Smooth muscle cell (in vitro differentiated cells): Measurements from ENCODE around the gene GNPTAB. TPM values are rescaled to one million over a fixed set of nuclear protein-coding genes. Genes with fewer than 3 reads are reported as not detected.

Experiments used
- DNase-seq: peaks from one replicate; lab custom pipeline; 2025; ENCODE audit not compliant: unreplicated experiment; lab: John Stamatoyannopoulos, UW
- H2AFZ ChIP-seq: fragments of 200-600 bp; sonication (generic); 2 replicates; pipeline ENCODE4 v1.6.0; 2016; ENCODE audit warnings: antibody characterized with exemption, low read depth, mild to moderate bottlenecking
- H3F3A ChIP-seq: fragments of 200-600 bp; sonication (generic); 2 replicates; pipeline ENCODE4 v1.6.0; 2017; ENCODE audit warnings: antibody characterized with exemption, low read depth
- H3K27ac ChIP-seq: fragments of 200-600 bp; sonication (generic); 2 replicates; pipeline ENCODE4 v1.5.1; 2016; ENCODE audit warnings: low read depth, mild to moderate bottlenecking
- H3K27me3 ChIP-seq: fragments of 200-600 bp; sonication (generic); 2 replicates; pipeline ENCODE4 v1.6.1; 2016; ENCODE audit warnings: low read depth, mild to moderate bottlenecking
- H3K36me3 ChIP-seq: fragments of 200-600 bp; sonication (generic); 2 replicates; pipeline ENCODE4 v1.5.1; 2016; ENCODE audit warnings: low read depth
- H3K4me1 ChIP-seq: fragments of 200-600 bp; sonication (generic); 2 replicates; pipeline ENCODE4 v1.5.1; 2016; ENCODE audit warnings: low read depth
- H3K4me2 ChIP-seq: fragments of 200-600 bp; sonication (generic); 2 replicates; pipeline ENCODE4 v1.6.0; 2016; ENCODE audit warnings: mild to moderate bottlenecking
- H3K4me3 ChIP-seq: fragments of 200-600 bp; sonication (generic); 2 replicates; pipeline ENCODE4 v1.5.1; 2016; ENCODE audit warnings: mild to moderate bottlenecking
- H3K79me2 ChIP-seq: fragments of 200-600 bp; sonication (generic); 2 replicates; pipeline ENCODE4 v1.6.0; 2016; ENCODE audit warnings: low read depth, mild to moderate bottlenecking
- H3K9ac ChIP-seq: fragments of 200-600 bp; sonication (generic); 2 replicates; pipeline ENCODE4 v1.6.0; 2016; ENCODE audit warnings: low read depth
- H3K9me3 ChIP-seq: fragments of 200-600 bp; sonication (generic); replicated peaks from 2 replicates; pipeline ENCODE4 v1.5.1; 2016; ENCODE audit warnings: low read depth
- H4K20me1 ChIP-seq: fragments of 200-600 bp; sonication (generic); 2 replicates; pipeline ENCODE4 v1.6.0; 2016; ENCODE audit warnings: low read depth
- WGBS: methylation state at CpG from one replicate; pipeline ENCODE4 v1.1.7; 2016; ENCODE audit warnings: low lambda C conversion rate; 5-methylcytosine and 5-hydroxymethylcytosine counted together
- polyA plus RNA-seq: library from polyadenylated mRNA; unstranded; fragments of >200 nt; fragmentation: Nextera tagmentation; extraction: Ambion mirVana; gene quantifications from 2 replicates; pipeline ENCODE4 v1.2.1, GENCODE V29; 2016
- total RNA-seq: library from RNA; depleted of rRNA; stranded (reverse); fragments of >200 nt; gene quantifications from 2 replicates; pipeline ENCODE4 v1.2.3, GENCODE V29; 2014
- TF ChIP-seq, protein P1 (sequence below): fragments of 200-600 bp; sonication (generic); IDR thresholded peaks from 2 replicates; pipeline ENCODE4 v1.5.1; 2017; ENCODE audit warnings: borderline replicate concordance, mild to moderate bottlenecking, antibody characterized with exemption; ENCODE audit not compliant: insufficient read depth, poor library complexity, severe bottlenecking

The GNPTAB gene
- total and polyA plus RNA-seq, 2 experiments from 2014 or later, result 17.9 to 23.6 TPM

DNA sequence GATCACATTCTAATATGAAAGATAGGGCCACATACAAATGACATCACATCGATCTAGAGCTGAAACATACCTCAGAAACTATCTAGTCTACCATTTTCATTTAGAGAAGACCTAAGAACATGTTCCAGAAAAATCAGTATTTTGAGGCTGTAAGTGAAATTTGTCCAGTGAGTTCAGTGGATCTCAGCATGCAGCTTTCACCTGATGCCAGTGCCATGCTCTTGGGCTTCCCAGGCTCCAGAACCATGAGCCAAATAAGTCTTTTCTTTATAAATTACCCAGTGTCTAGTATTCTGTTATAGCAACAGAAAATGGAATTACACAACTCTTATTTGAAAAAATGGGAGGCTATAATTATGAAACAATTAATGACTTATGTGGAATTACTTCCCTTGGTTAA is 124.4 kb downstream of the GNPTAB start:
- Histone ChIP-seq H3K27me3 (no peaks in the 10 kb centered on the region), H3K4me3 (no peak overlapping the region), H3K4me2 (no peak overlapping the region), H3K27ac (no peak overlapping the region), H3K36me3 (no peaks in the 10 kb centered on the region), H3F3A (no peaks in the 10 kb centered on the region), H3K9ac (no peak overlapping the region), H3K79me2 (peaks cover 11% of the 10 kb centered on the region), H2AFZ (no peak overlapping the region), H3K4me1 (no peaks in the 10 kb centered on the region), H4K20me1 (peaks cover 51% of the 10 kb centered on the region), H3K9me3 (no peaks in the 10 kb centered on the region)
- 100% methylated on average over 1 of the region's 1 CpG for whole genome bisulfite sequencing
- TF ChIP-seq, protein P1, sequence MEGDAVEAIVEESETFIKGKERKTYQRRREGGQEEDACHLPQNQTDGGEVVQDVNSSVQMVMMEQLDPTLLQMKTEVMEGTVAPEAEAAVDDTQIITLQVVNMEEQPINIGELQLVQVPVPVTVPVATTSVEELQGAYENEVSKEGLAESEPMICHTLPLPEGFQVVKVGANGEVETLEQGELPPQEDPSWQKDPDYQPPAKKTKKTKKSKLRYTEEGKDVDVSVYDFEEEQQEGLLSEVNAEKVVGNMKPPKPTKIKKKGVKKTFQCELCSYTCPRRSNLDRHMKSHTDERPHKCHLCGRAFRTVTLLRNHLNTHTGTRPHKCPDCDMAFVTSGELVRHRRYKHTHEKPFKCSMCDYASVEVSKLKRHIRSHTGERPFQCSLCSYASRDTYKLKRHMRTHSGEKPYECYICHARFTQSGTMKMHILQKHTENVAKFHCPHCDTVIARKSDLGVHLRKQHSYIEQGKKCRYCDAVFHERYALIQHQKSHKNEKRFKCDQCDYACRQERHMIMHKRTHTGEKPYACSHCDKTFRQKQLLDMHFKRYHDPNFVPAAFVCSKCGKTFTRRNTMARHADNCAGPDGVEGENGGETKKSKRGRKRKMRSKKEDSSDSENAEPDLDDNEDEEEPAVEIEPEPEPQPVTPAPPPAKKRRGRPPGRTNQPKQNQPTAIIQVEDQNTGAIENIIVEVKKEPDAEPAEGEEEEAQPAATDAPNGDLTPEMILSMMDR, result no peak
- no peak for DNase-seq

DNA sequence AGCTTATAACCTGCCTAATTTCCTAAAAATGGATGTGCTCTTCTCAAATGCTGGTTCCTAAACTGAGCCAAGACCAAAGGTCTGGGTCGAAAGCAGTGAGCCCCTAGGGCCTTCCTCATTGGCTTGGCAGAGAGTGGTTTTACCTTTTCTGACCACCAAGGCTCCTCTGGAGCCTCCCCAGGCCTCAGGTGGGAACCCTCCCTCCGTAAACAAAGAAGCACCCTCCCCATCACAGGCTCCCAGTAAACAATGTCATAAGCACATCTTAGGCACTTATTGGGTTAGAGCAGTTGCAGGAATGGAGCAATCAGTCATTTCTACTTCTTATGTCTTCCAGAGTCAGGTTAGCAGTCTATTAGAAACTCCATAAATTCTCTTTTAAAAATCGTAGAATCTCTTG is 127.3 kb downstream of the GNPTAB start:
- WGBS, result 81% methylated on average over 3 of the region's 3 CpGs
- Histone ChIP-seq H3K27me3 (no peaks in the 10 kb centered on the region), H4K20me1 (peaks cover 52% of the 10 kb centered on the region), H3K9ac (no peak overlapping the region), H3K9me3 (no peaks in the 10 kb centered on the region), H3K4me1 (no peaks in the 10 kb centered on the region), H3K27ac (no peak overlapping the region), H3F3A (no peaks in the 10 kb centered on the region), H3K4me2 (no peak overlapping the region), H3K4me3 (no peak overlapping the region), H3K79me2 (peaks cover 19% of the 10 kb centered on the region), H3K36me3 (no peaks in the 10 kb centered on the region), H2AFZ (no peak overlapping the region)
- TF ChIP-seq, protein P1, result no peak
- DNase-seq, result no peak

DNA sequence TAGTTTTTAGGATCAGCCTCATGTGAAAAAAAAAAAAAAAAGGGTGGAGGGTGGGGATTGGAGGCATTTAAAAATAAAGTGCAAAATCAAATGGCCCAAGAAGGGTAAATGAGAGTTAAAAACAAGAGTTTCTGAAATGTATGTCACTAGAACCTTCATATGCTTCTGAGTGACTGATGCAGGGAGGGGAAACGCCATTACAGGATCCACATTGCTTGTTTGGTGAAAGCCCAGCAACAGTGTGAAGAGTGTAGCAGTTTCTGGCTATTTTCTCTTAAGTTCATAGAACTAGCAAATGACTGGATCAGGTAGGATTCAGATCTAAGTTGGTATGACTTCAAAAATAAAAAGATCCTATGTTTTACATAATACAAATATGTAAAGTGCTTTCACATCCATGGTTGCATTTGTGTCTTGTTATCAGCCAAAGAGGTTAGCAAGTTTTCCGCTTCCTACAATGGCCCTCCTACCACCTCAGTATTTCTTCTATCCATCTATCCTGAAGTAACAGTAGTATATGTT is 130.4 kb downstream of the GNPTAB start:
- H3K36me3 ChIP-seq, result no peaks in the 10 kb centered on the region
- H3K4me2 ChIP-seq, result no peak overlapping the region
- peaks cover 35% of the 10 kb centered on the region for H4K20me1 ChIP-seq
- DNase-seq, result no peak
- 97% methylated on average over 2 of the region's 2 CpGs for WGBS
- peaks cover 8% of the 10 kb centered on the region for H3K79me2 ChIP-seq
- TF ChIP-seq, protein P1, result no peak
- H3K27me3 ChIP-seq, result no peaks in the 10 kb centered on the region
- H3F3A ChIP-seq, result no peaks in the 10 kb centered on the region
- no peaks in the 10 kb centered on the region for H3K9me3 ChIP-seq
- no peak overlapping the region for H3K9ac ChIP-seq
- H3K4me3 ChIP-seq, result no peak overlapping the region
- no peaks in the 10 kb centered on the region for H3K4me1 ChIP-seq
- H2AFZ ChIP-seq, result no peak overlapping the region
- H3K27ac ChIP-seq, result no peak overlapping the region

DNA sequence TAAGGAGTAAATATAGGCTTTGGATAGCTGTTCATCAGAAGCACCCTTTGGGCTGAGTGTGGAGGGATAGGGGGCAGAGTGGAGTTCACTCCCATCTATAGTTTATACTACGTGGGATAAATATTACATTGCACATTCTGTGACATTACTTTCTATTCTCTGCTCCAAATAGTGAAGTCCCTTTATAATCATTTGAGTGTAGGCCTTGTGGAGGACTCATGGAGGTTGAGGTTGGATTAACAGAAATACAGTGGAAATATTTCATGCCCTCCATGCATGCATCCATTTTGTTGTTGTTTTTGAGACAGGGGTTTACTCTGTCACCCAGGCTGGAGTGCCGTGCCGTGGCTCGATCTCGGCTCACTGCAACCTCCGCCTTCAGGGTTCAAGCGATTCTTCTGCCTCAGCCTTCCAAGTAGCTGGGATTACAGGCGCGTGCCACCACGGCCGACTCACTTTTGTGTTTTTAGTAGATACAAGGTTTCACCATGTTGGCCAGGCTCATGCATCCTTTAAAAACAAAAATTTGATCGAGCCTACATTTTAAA is 131.9 kb downstream of the GNPTAB start:
- Histone ChIP-seq H3F3A (no peaks in the 10 kb centered on the region), H2AFZ (no peak overlapping the region), H3K4me3 (peak overlapping the region; percentile 96), H3K79me2 (peaks cover 8% of the 10 kb centered on the region), H3K9ac (no peak overlapping the region), H3K4me2 (peak overlapping the region; percentile 99), H3K36me3 (no peaks in the 10 kb centered on the region), H3K9me3 (no peaks in the 10 kb centered on the region), H3K27ac (no peak overlapping the region), H3K27me3 (no peaks in the 10 kb centered on the region), H4K20me1 (peaks cover 35% of the 10 kb centered on the region), H3K4me1 (no peaks in the 10 kb centered on the region)
- 85% methylated on average over 12 of the region's 12 CpGs for WGBS
- no peak for DNase-seq
- TF ChIP-seq, protein P1, result no peak
